ENCODE data around the gene OSTF1. TPM values are rescaled to one million over a fixed set of nuclear protein-coding genes. Genes with fewer than 3 reads are reported as not detected.

Gene OSTF1
- total RNA-seq, 4 donors from 2014 or later, result 37.9 to 69.4 (median 42.4) TPM

DNA sequence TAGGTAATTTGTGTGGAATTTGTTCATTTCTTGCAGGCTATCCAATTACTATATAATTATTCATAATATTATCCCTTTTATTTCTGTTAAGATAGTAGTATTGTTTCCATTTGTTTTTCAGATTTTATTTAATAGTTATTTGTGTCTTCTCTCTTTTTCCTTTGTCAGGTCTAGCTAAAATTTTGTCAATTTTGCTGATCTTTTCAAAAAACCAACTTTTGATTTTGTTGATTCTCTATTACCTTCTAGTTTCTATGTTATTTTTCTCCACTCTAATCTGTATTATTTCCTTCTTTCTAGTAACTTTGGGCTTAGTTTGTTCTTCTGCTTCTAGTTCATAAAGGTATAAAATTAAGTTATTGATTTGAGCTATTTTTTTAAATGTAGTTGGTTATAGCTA lies 76.3 kb downstream of the OSTF1 start:
- TF ChIP-seq, protein P1, sequence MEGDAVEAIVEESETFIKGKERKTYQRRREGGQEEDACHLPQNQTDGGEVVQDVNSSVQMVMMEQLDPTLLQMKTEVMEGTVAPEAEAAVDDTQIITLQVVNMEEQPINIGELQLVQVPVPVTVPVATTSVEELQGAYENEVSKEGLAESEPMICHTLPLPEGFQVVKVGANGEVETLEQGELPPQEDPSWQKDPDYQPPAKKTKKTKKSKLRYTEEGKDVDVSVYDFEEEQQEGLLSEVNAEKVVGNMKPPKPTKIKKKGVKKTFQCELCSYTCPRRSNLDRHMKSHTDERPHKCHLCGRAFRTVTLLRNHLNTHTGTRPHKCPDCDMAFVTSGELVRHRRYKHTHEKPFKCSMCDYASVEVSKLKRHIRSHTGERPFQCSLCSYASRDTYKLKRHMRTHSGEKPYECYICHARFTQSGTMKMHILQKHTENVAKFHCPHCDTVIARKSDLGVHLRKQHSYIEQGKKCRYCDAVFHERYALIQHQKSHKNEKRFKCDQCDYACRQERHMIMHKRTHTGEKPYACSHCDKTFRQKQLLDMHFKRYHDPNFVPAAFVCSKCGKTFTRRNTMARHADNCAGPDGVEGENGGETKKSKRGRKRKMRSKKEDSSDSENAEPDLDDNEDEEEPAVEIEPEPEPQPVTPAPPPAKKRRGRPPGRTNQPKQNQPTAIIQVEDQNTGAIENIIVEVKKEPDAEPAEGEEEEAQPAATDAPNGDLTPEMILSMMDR (IDR thresholded peaks at IDR 0.05; ENCODE audit: low read depth), result no peak

DNA sequence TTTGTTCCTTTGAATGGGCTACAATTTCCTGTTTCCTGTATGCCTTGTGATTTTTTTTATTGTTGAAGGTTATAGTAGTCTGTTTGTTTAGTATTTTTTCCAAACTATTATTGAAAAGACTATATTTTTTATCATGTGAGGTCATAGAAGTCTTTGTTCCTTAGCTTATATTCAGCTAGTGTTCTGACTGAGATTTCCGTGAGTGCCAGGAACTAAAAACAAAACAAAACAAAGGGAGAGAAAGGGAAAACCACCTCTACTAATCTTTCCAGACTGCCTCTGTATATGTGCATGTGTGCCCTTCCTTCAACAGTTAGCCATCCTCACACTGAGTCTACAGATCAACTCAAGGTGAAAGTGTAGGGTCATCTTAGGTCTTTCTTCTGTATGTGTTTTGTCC lies 79.0 kb downstream of the OSTF1 start:
- TF ChIP-seq, protein P1 (IDR thresholded peaks at IDR 0.05; ENCODE audit: low read depth), result no peak

DNA sequence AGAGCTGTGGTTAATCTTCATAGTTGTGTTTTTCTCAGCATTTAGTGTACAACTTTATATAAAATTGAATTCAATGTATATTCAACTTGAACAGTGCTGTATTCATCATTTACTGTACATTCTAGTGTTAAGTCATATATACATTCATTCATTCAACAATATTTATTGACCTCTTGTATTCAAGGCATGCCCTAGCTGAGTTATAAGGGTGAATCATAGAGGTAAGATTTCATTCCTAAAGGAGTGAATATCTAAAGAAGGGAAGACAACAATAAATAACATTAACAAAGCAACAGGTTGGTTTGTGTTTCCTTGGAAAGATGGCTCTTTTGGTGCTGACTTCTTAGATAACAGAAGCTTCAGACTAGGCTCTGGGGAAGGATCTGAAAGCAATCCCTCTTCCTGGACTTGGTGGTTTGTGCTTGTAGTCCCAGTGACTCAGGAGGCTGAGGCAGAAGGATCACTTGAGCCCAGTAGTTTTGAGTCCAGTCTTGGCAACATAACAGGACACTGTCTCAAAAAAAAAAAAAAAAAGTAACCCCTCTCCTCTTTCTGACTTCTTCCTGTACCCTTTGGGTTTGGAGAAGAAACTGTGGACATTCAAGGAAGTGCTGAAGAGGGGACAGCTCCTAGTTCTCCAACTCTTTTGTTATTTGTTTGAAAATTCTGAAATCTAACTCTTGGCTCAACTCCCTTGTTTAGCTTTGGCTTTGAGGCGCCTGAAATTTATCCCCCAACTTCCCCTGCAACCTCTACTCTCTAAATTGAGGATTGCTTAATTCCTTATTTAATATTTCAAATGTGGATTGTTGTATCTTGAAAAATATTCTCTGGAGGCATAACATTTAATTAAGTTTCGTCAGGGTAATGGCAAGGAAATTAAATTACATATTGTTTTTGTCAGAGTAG lies 80.2 kb downstream of the OSTF1 start:
- TF ChIP-seq, protein P1 (IDR thresholded peaks at IDR 0.05; ENCODE audit: low read depth), result no peak

DNA sequence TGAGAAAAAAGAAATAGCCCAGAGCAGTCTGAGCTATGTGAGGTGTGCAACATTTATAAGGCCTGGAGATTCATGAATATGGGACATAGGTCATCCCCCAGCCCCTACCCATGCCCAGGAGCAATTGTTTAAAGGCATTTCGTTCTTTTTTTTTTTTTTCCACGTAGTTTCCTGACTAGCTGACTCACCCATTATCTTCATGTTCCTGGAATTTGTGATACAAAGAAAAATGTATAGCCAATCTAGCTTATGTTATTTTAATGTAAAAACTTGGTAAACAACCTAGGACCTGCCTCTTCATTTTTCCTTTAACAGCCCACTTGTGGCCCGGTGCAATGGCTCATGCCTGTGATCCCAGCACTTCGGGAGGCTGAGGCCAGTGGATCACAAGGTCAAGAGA lies 81.3 kb downstream of the OSTF1 start:
- TF ChIP-seq, protein P1 (IDR thresholded peaks at IDR 0.05; ENCODE audit: low read depth), result no peak

DNA sequence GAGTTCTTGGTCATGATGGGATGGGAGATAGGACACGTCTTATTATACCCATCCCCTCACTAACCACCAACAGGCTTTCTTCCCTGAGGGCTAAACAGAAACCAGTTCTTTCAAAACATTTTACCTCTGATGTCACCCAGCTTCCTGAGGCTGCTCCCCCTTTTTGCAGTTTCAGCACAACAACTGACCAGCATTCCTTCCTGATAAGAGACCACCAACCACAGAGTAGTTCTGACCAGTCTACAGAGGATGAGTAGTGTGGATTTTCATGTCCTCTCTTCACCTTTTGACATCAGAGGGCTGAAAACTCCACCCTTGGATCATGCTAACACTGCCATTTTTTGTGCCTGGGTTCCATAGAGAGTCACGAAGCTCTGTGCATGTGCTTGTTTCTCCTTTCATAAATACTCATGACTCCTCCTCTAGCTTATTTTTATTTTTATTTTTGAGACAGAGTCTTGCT lies 82.6 kb downstream of the OSTF1 start:
- TF ChIP-seq, protein P1 (IDR thresholded peaks at IDR 0.05; ENCODE audit: low read depth), result no peak

DNA sequence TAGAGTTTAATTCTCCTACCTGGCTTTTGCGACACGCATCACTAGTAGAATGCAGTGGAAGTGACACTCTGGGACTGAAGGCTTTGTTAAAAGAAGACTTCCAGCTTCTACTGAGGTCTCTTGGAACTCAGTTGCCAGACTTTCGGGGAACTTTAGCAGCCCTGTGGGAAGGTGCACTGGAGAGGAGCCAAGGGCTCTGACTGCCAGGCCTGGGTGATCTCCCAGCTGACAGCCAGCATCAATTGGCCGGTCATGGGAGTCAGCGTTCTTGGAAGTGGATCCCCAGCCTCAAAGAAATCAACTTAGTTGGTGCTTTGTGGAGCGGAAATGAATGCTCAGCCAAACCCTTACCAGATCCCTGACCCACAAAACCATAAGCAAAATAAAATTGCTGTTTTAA lies 87.1 kb downstream of the OSTF1 start:
- TF ChIP-seq, protein P1 (IDR thresholded peaks at IDR 0.05; ENCODE audit: low read depth), result no peak

DNA sequence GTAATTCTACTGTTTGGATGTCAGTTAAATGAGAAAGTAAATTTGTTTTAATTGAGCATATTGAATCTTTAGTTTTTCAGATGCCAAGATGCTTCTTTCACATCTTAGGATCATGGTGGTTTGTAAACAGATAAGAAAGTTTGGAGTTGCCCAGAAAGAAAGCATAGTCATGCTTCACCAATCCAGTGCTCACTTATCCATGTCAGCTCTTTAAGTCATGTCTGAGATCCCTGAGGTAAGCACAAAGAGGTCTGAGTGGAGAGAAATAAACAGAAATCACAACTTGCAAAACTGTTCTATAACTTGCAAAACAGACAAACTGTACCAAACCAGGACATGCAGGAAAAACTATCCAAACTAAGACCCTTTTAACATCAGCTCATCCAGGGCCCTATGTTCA lies 87.7 kb downstream of the OSTF1 start:
- TF ChIP-seq, protein P1 (IDR thresholded peaks at IDR 0.05; ENCODE audit: low read depth), result no peak

Data from subcutaneous adipose tissue (tissue), 4 donors.